Heart left ventricle (tissue), 16 donors: Measurements from ENCODE around the gene CABLES2. TPM values are rescaled to one million over a fixed set of nuclear protein-coding genes. Genes with fewer than 3 reads are reported as not detected.

Experiments
- ATAC-seq, 4 donors: fragments of 200-7000 bp; cut with Tn5 transposase; one replicate each; pipeline ENCODE4 v1.9.1; 2020 to 2022; ENCODE audit warnings: moderate library complexity in 4 of 4, mild to moderate bottlenecking in 3 of 4, moderate number of reproducible peaks in 1 of 4
- DNase-seq, 5 donors: peaks; one replicate each; pipeline ENCODE4 v3.0.0-alpha.2; 2020
- H3K27ac ChIP-seq, 12 donors: fragments of 200-600 bp; sonication (generic) in 4 of 12; one replicate each; pipeline versions ENCODE4 v1.5.0 to v1.8.0; 2016 to 2022; ENCODE audit warnings: mild to moderate bottlenecking in 2 of 12
- H3K27me3 ChIP-seq, 9 donors: fragments of 200-600 bp; sonication (generic) in 2 of 9; one replicate each; pipeline versions ENCODE4 v1.5.1 to v1.8.0; 2016 to 2022; ENCODE audit warnings: mild to moderate bottlenecking in 3 of 9
- H3K36me3 ChIP-seq, 9 donors: fragments of 200-600 bp; sonication (generic) in 2 of 9; one replicate each; pipeline versions ENCODE4 v1.5.0 to v1.8.0; 2018 to 2022; ENCODE audit warnings: mild to moderate bottlenecking in 2 of 9
- H3K4me1 ChIP-seq, 12 donors: fragments of 200-600 bp; sonication (generic) in 4 of 12; one replicate each; pipeline versions ENCODE4 v1.5.0 to v1.8.0; 2016 to 2022; ENCODE audit warnings: mild to moderate bottlenecking in 3 of 12
- H3K4me3 ChIP-seq, 12 donors: fragments of 200-600 bp; sonication (generic) in 4 of 12; one replicate each; pipeline versions ENCODE4 v1.5.0 to v1.8.0; 2017 to 2022; ENCODE audit warnings: mild to moderate bottlenecking in 9 of 12, moderate library complexity in 4 of 12
- H3K9me3 ChIP-seq, 12 donors: fragments of 200-600 bp; sonication (generic) in 4 of 12; one replicate each; pipeline versions ENCODE4 v1.5.0 to v1.8.0; 2016 to 2022; ENCODE audit warnings: mild to moderate bottlenecking in 1 of 12
- CTCF ChIP-seq, 12 donors: fragments of 200-600 bp; sonication (generic) in 4 of 12; IDR thresholded peaks; one replicate each; pipeline versions ENCODE4 v1.5.0 to v1.8.0; 2018 to 2022; ENCODE audit warnings: antibody characterized with exemption in 12 of 12, mild to moderate bottlenecking in 5 of 12
- POLR2A ChIP-seq, 2 donors: fragments of 450-650 bp; IDR thresholded peaks; one replicate each; pipeline ENCODE4 v1.6.1; 2017; ENCODE audit warnings: antibody characterized with exemption in 2 of 2, mild to moderate bottlenecking in 2 of 2, moderate library complexity in 2 of 2
- WGBS, 4 donors: extraction: QIAGEN DNeasy Blood & Tissue Kit in 2 of 4; methylation state at CpG; one replicate each; pipeline versions ENCODE4 v1.1.5 to v1.1.7; 2013 to 2018; 5-methylcytosine and 5-hydroxymethylcytosine counted together
- intact Hi-C, 10 donors: fragments of 100-400 bp; cut with DNase I; formaldehyde crosslinking; loops; one replicate each; pipeline versions ENCODE4 v1.11.1 to v1.14.2; 2022
- polyA plus RNA-seq, 2 donors: library from polyadenylated mRNA; stranded (reverse); fragments of 200-250 nt; gene quantifications; one replicate each; pipeline ENCODE4 v1.2.3, GENCODE V29; 2013
- total RNA-seq, 9 donors: library from RNA; depleted of rRNA in 2 of 9; stranded (reverse); fragments of >200 nt in 2 of 9; fragmentation: NEBNext Ultra II Directional in 3 of 9; extraction: Animal tissue kit (Norgen Biotek cat#: 25700) in 3 of 9; gene quantifications; one replicate each; pipeline versions ENCODE4 v1.1.0 to v1.2.4, GENCODE V29; 2016 to 2023
- donor health status: ischemic (EF 13 %, LVEDD 7.1; RV severe dilation, severe dysfunction).
- donor health status: healthy with polysubstance abuse.
- donor health status: DM: no; HTN: yes; CAD: no.
- donor health status: DM: no; HTN: no; CAD: no.
- donor health status: ischemic (EF 25% LVEDD 6.9; RV normal size, moderate dysfunction).
- donor health status: ischemic (EF 25% LVEDD 5.7; RV mildly dilated, moderate dysfunction).
- donor health status: healthy.
- donor health status: DM: yes; HTN: yes; CAD: no.
- donor health status: ischemic (EF 35%, LVEDD 5.7; RV mildly dilated, moderate dysfunction).
- donor health status: nonischemic (EF 11% LVEDD 7.7; RV severe dilation, severe dysfunction).
- donor health status: DM: yes; HTN: yes; CAD: no.
- donor health status: PGD.
- donor health status: ischemic (EF 29% LVEDD 5.4; RV normal size, mild dysfunction).
- donor health status: nonischemic (EF 23%, LVEDD 6.1; RV moderate dilation, normal function).

Gene CABLES2
- total and polyA plus RNA-seq, 11 donors: 2.9 to 12.0 (median 8.8) TPM

DNA sequence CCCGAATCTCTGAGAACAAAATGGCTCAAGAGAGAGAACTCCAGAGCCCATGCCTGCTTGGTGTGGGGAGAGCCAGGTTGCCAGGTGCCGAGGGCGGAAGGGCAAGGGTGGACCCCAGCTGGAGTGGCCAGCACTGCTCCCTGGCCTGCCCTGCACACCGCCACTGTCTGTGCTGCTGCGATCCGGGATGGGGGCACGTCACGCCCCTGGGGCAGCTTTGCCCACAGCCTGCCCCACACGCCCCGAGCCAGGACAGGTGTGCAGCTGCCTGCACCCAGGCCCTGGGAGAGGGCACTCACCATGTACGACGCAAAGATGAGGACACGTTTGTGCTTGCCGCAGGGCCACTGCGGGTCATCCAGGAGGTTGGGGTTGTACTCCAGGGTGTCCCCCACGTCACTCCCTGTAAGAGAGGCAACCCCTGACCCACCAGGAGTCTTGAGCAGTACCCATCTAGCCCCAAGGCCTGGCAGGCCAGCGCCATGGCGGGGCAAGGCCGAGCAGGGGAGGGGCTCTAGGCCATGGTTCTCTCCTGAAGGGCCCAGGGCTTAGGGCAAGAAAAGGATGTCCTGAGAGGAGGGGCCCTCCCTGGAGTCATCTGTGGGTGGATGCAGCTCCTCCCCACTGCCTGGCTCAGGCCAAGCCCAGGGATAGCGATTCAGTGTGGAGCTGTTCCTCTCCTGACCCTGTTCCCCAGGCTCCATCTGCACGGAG is 14.3 kb downstream of the CABLES2 start:
- no peak overlapping the region for H3K27ac ChIP-seq
- WGBS, 4 donors: 84 to 91% (median 91%) methylated on average over 9 to 21 of the region's 21 CpGs
- H3K4me3 ChIP-seq: no peak overlapping the region
- no peaks in the 10 kb centered on the region for H3K9me3 ChIP-seq
- no peak for TF ChIP-seq POLR2A (IDR thresholded peaks at IDR 0.05)
- no peak for TF ChIP-seq CTCF (IDR thresholded peaks at IDR 0.05)
- peaks cover 0 to 66% (median 46%) of the 10 kb centered on the region in 9 donors for H3K36me3 ChIP-seq
- H3K4me1 ChIP-seq: peaks cover under 1 to 10% (median 5%) of the 10 kb centered on the region in 12 donors
- intact Hi-C loops: no loop called here
- no peaks in the 10 kb centered on the region for H3K27me3 ChIP-seq
- DNase-seq: no peak
- no peak for ATAC-seq

DNA sequence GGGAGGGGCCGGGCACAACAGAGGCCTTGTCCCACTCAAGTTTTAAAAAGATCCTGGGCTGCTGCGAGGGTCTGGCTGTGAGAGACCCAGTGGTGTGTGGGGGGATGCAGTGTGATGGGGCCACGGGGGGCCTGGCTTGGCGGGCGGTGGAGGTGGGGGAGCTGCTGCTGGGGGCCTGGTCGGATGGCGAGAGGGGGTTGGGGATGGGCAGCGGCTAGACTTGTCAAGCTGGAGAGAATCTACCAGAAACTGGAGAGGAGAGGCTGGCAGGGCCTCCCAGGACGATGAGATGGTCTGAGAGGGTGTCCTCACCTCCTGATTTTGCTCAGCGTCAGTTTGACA is 15.0 kb downstream of the CABLES2 start:
- Histone ChIP-seq H3K4me1 (peaks cover 3 to 14% (median 9%) of the 10 kb centered on the region in 12 donors), H3K36me3 (peaks cover 0 to 66% (median 46%) of the 10 kb centered on the region in 9 donors), H3K27ac (no peak overlapping the region), H3K27me3 (no peaks in the 10 kb centered on the region), H3K4me3 (no peak overlapping the region), H3K9me3 (no peaks in the 10 kb centered on the region)
- TF ChIP-seq CTCF (IDR thresholded peaks at IDR 0.05): no peak
- no peak for TF ChIP-seq POLR2A (IDR thresholded peaks at IDR 0.05)
- ATAC-seq (no peak), DNase-seq (no peak)
- 87 to 93% (median 89%) methylated on average over 10 of the region's 10 CpGs for WGBS, 4 donors
- intact Hi-C loops: no loop called here

- ATAC-seq (no peak), DNase-seq (no peak)
- H3K36me3 ChIP-seq: peaks cover 0 to 66% (median 46%) of the 10 kb centered on the region in 9 donors
- intact Hi-C loops: no loop called here
- H3K27me3 ChIP-seq: no peaks in the 10 kb centered on the region
- 84 to 93% (median 89%) methylated on average over 30 to 44 of the region's 44 CpGs for WGBS, 4 donors
- no peak overlapping the region for H3K4me3 ChIP-seq
- TF ChIP-seq POLR2A (IDR thresholded peaks at IDR 0.05) (no peak), CTCF (IDR thresholded peaks at IDR 0.05) (no peak)
- H3K9me3 ChIP-seq: no peaks in the 10 kb centered on the region
- H3K4me1 ChIP-seq: peaks cover 3 to 14% (median 9%) of the 10 kb centered on the region in 12 donors
- no peak overlapping the region for H3K27ac ChIP-seq
These were observed 15.7 kb downstream of the CABLES2 start for GRCh38 chr20:62391165-62392076.
